CD4-positive, alpha-beta memory T cell (primary cell): Measurements from ENCODE around the gene SLC35F1. TPM values are rescaled to one million over a fixed set of nuclear protein-coding genes. Genes with fewer than 3 reads are reported as not detected.
"Not testable (repeated sequence)": the region's sequence is repeated elsewhere in the genome, so short reads cannot be mapped to it uniquely, and the experiment has no call there.

ENCODE experiments used
- CTCF ChIA-PET: fragments of 350-600 bp; sonication (Branson Sonifier 250); formaldehyde crosslinking; loops from one replicate; lab custom pipeline; 2021; ENCODE audit warnings: inconsistent platforms; ENCODE audit not compliant: partially characterized antibody; lab: Charles Lee
- POLR2A ChIA-PET: fragments of 350-600 bp; sonication (Branson Sonifier 250); formaldehyde crosslinking; loops from one replicate; lab custom pipeline; 2021; ENCODE audit not compliant: partially characterized antibody; lab: Charles Lee
- DNase-seq, 5 donors: peaks; one replicate each; pipeline versions ENCODE4 v3.0.0 to v3.0.0-alpha.2; 2020 to 2022; ENCODE audit warnings: mixed read lengths in 1 of 5
- H3K27ac ChIP-seq: one replicate; pipeline ENCODE4 v1.7.0; 2013; ENCODE audit warnings: low read depth, low read length
- H3K27me3 ChIP-seq: 2 replicates; pipeline ENCODE4 v1.7.0; 2013; ENCODE audit warnings: mild to moderate bottlenecking, low read length, moderate library complexity; ENCODE audit not compliant: insufficient read depth
- H3K36me3 ChIP-seq: 2 replicates; pipeline ENCODE4 v1.7.0; 2013; ENCODE audit warnings: mild to moderate bottlenecking, low read length, moderate library complexity; ENCODE audit not compliant: insufficient read depth
- H3K4me1 ChIP-seq: 2 replicates; pipeline ENCODE4 v1.7.0; 2013; ENCODE audit warnings: mild to moderate bottlenecking, low read length, moderate library complexity; ENCODE audit not compliant: insufficient read depth
- H3K4me3 ChIP-seq, 2 donors: one replicate each; pipeline ENCODE4 v1.7.0; 2013; ENCODE audit warnings: low read length in 2 of 2, mild to moderate bottlenecking in 1 of 2
- H3K9me3 ChIP-seq, 2 donors: one replicate each; pipeline ENCODE4 v1.7.0; 2013; ENCODE audit warnings: low read length in 2 of 2, control low read depth in 1 of 2; ENCODE audit not compliant: control insufficient read depth in 1 of 2
- H3K27ac Mint-ChIP-seq, 7 donors: one replicate each; pipeline ENCODE4 v1.8.0; 2020 to 2021; ENCODE audit warnings: mixed read lengths in 7 of 7, mild to moderate bottlenecking in 6 of 7, inconsistent platforms in 3 of 7, moderate library complexity in 3 of 7
- H3K27me3 Mint-ChIP-seq, 2 donors: one replicate each; pipeline ENCODE4 v1.8.0; 2020 to 2021; ENCODE audit warnings: mixed read lengths in 2 of 2
- H3K36me3 Mint-ChIP-seq, 2 donors: one replicate each; pipeline ENCODE4 v1.8.0; 2020 to 2021; ENCODE audit warnings: mixed read lengths in 2 of 2, inconsistent platforms in 1 of 2, mild to moderate bottlenecking in 1 of 2
- H3K4me1 Mint-ChIP-seq, 4 donors: one replicate each; pipeline ENCODE4 v1.8.0; 2020 to 2021; ENCODE audit warnings: mixed read lengths in 4 of 4, mild to moderate bottlenecking in 1 of 4
- H3K4me3 Mint-ChIP-seq, 8 donors: one replicate each; pipeline ENCODE4 v1.8.0; 2020 to 2021; ENCODE audit warnings: mixed read lengths in 8 of 8, mild to moderate bottlenecking in 7 of 8, moderate library complexity in 6 of 8, inconsistent platforms in 3 of 8
- H3K9me3 Mint-ChIP-seq, 8 donors: one replicate each; pipeline ENCODE4 v1.8.0; 2020 to 2021; ENCODE audit warnings: mixed read lengths in 8 of 8, mild to moderate bottlenecking in 5 of 8, inconsistent platforms in 3 of 8, moderate library complexity in 1 of 8
- intact Hi-C: fragments of 100-400 bp; cut with micrococcal nuclease; formaldehyde crosslinking; loops from one replicate; pipeline ENCODE4 v1.15.1; 2023
- polyA plus RNA-seq, 2 donors: library from polyadenylated mRNA; unstranded; fragments of 300-500 nt; fragmentation: Illumina TruSeq; gene quantifications; one replicate each; pipeline ENCODE4 v1.2.3, GENCODE V29; 2021
- total RNA-seq, 2 experiments: library from RNA; stranded (reverse); gene quantifications; one replicate each; pipeline ENCODE4 v1.2.3, GENCODE V29; 2021

Gene SLC35F1
- total and polyA plus RNA-seq, 4 experiments from 2014 or later: not detected

- ChIA-PET POLR2A (no interaction called here), CTCF (no interaction called here)
- Mint-ChIP-seq H3K36me3 (no peaks in the 10 kb centered on the region), H3K4me3 (no peak overlapping the region), H3K4me1 (no peaks in the 10 kb centered on the region), H3K27ac (no peak overlapping the region), H3K9me3 (peaks cover 0 to 7% (median 2%) of the 10 kb centered on the region in 8 donors), H3K27me3 (no peaks in the 10 kb centered on the region)
- intact Hi-C loops: no loop called here
- Histone ChIP-seq H3K27me3 (no peaks in the 10 kb centered on the region), H3K9me3 (no peaks in the 10 kb centered on the region), H3K4me3 (no peak overlapping the region), H3K36me3 (no peaks in the 10 kb centered on the region), H3K4me1 (no peaks in the 10 kb centered on the region), H3K27ac (no peak overlapping the region)
- no peak for DNase-seq
Observed at GRCh38 chr6:118029967-118030366, 122.9 kb downstream of the SLC35F1 start.

- H3K27me3 Mint-ChIP-seq, CTCF ChIA-PET, H3K4me1 ChIP-seq, H3K4me1 Mint-ChIP-seq, H3K27me3 ChIP-seq, POLR2A ChIA-PET, H3K27ac ChIP-seq, H3K4me3 ChIP-seq, intact Hi-C loops, H3K4me3 Mint-ChIP-seq, H3K27ac Mint-ChIP-seq, DNase-seq, H3K36me3 ChIP-seq, H3K9me3 ChIP-seq, H3K36me3 Mint-ChIP-seq: not testable (repeated sequence)
- peaks cover 0 to 14% (median 5%) of the 10 kb centered on the region in 8 donors for H3K9me3 Mint-ChIP-seq
Observed at GRCh38 chr6:118037479-118037878, 130.4 kb downstream of the SLC35F1 start.

- CTCF ChIA-PET: no interaction called here
- no peak for DNase-seq
- no peaks in the 10 kb centered on the region for H3K4me1 ChIP-seq
- H3K27ac ChIP-seq: no peak overlapping the region
- peaks cover 6 to 9% of the 10 kb centered on the region in 2 donors for H3K27me3 Mint-ChIP-seq
- no peaks in the 10 kb centered on the region for H3K4me1 Mint-ChIP-seq
- POLR2A ChIA-PET: no interaction called here
- no peak overlapping the region for H3K4me3 ChIP-seq
- H3K36me3 Mint-ChIP-seq: no peaks in the 10 kb centered on the region
- H3K27me3 ChIP-seq: no peaks in the 10 kb centered on the region
- H3K4me3 Mint-ChIP-seq: no peak overlapping the region
- peaks cover 0 to 2% (median 0%) of the 10 kb centered on the region in 8 donors for H3K9me3 Mint-ChIP-seq
- H3K9me3 ChIP-seq: no peaks in the 10 kb centered on the region
- intact Hi-C loops: no loop called here
- no peak overlapping the region for H3K27ac Mint-ChIP-seq
- H3K36me3 ChIP-seq: no peaks in the 10 kb centered on the region
Observed at GRCh38 chr6:118042855-118043254, 135.8 kb downstream of the SLC35F1 start.

GRCh38 chr6:118044275-118044674 is 137.2 kb downstream of the SLC35F1 start:
- Histone ChIP-seq H3K4me3 (no peak overlapping the region), H3K9me3 (no peaks in the 10 kb centered on the region), H3K36me3 (no peaks in the 10 kb centered on the region), H3K4me1 (no peaks in the 10 kb centered on the region), H3K27ac (no peak overlapping the region), H3K27me3 (no peaks in the 10 kb centered on the region)
- Mint-ChIP-seq H3K4me3 (no peak overlapping the region), H3K27ac (no peak overlapping the region), H3K9me3 (peaks cover 0 to 2% (median 0%) of the 10 kb centered on the region in 8 donors), H3K27me3 (peaks cover 6 to 9% of the 10 kb centered on the region in 2 donors), H3K36me3 (no peaks in the 10 kb centered on the region), H3K4me1 (no peaks in the 10 kb centered on the region)
- ChIA-PET POLR2A (no interaction called here), CTCF (no interaction called here)
- intact Hi-C loops: no loop called here
- DNase-seq: no peak

- Histone ChIP-seq H3K36me3 (no peaks in the 10 kb centered on the region), H3K4me3 (no peak overlapping the region), H3K9me3 (no peaks in the 10 kb centered on the region), H3K27me3 (no peaks in the 10 kb centered on the region), H3K4me1 (no peaks in the 10 kb centered on the region), H3K27ac (no peak overlapping the region)
- no peak overlapping the region for H3K4me3 Mint-ChIP-seq
- H3K27ac Mint-ChIP-seq: no peak overlapping the region
- no peak for DNase-seq
- H3K9me3 Mint-ChIP-seq: peaks cover 0 to 2% (median 0%) of the 10 kb centered on the region in 8 donors
- ChIA-PET CTCF (no interaction called here), POLR2A (no interaction called here)
- intact Hi-C loops: no loop called here
- H3K4me1 Mint-ChIP-seq: no peaks in the 10 kb centered on the region
- H3K36me3 Mint-ChIP-seq: no peaks in the 10 kb centered on the region
- H3K27me3 Mint-ChIP-seq: peaks cover 0 to 3% of the 10 kb centered on the region in 2 donors
Observed at GRCh38 chr6:118054082-118054481, 147.0 kb downstream of the SLC35F1 start.

- intact Hi-C loops: no loop called here
- ChIA-PET POLR2A (no interaction called here), CTCF (no interaction called here)
- H3K9me3 Mint-ChIP-seq: peaks cover 0 to 5% (median 0%) of the 10 kb centered on the region in 8 donors
- H3K36me3 Mint-ChIP-seq: no peaks in the 10 kb centered on the region
- H3K27ac Mint-ChIP-seq: no peak overlapping the region
- Histone ChIP-seq H3K27me3 (no peaks in the 10 kb centered on the region), H3K4me3 (no peak overlapping the region), H3K9me3 (no peaks in the 10 kb centered on the region), H3K36me3 (no peaks in the 10 kb centered on the region), H3K4me1 (no peaks in the 10 kb centered on the region), H3K27ac (no peak overlapping the region)
- DNase-seq: no peak
- H3K4me1 Mint-ChIP-seq: no peaks in the 10 kb centered on the region
- no peak overlapping the region for H3K4me3 Mint-ChIP-seq
- peaks cover 2 to 4% of the 10 kb centered on the region in 2 donors for H3K27me3 Mint-ChIP-seq
Observed at GRCh38 chr6:118061666-118062065, 154.6 kb downstream of the SLC35F1 start.

GRCh38 chr6:118080547-118080946 is 173.5 kb downstream of the SLC35F1 start:
- POLR2A ChIA-PET: no interaction called here
- Histone ChIP-seq H3K4me3 (no peak overlapping the region), H3K36me3 (no peaks in the 10 kb centered on the region), H3K9me3 (no peaks in the 10 kb centered on the region), H3K27ac (no peak overlapping the region), H3K4me1 (no peaks in the 10 kb centered on the region), H3K27me3 (no peaks in the 10 kb centered on the region)
- H3K4me1 Mint-ChIP-seq: no peaks in the 10 kb centered on the region
- H3K4me3 Mint-ChIP-seq: no peak overlapping the region
- no peaks in the 10 kb centered on the region for H3K9me3 Mint-ChIP-seq
- no peak overlapping the region for H3K27ac Mint-ChIP-seq
- no peak for DNase-seq
- CTCF ChIA-PET: interaction anchor here (1.1 kb wide), 1 partner anchor 34 kb away, joined by 3 read pairs; no protein-coding TSS in a partner anchor
- H3K36me3 Mint-ChIP-seq: no peaks in the 10 kb centered on the region
- H3K27me3 Mint-ChIP-seq: peaks cover 2 to 7% of the 10 kb centered on the region in 2 donors
- intact Hi-C loops: no loop called here

GRCh38 chr6:118083711-118084110 is 176.6 kb downstream of the SLC35F1 start:
- Histone ChIP-seq H3K36me3 (no peaks in the 10 kb centered on the region), H3K9me3 (no peaks in the 10 kb centered on the region), H3K4me3 (no peak overlapping the region), H3K27me3 (no peaks in the 10 kb centered on the region), H3K4me1 (no peaks in the 10 kb centered on the region), H3K27ac (no peak overlapping the region)
- intact Hi-C loops: no loop called here
- no peaks in the 10 kb centered on the region for H3K9me3 Mint-ChIP-seq
- no peak for DNase-seq
- H3K4me1 Mint-ChIP-seq: no peaks in the 10 kb centered on the region
- CTCF ChIA-PET: no interaction called here
- no peak overlapping the region for H3K4me3 Mint-ChIP-seq
- H3K36me3 Mint-ChIP-seq: no peaks in the 10 kb centered on the region
- POLR2A ChIA-PET: no interaction called here
- no peak overlapping the region for H3K27ac Mint-ChIP-seq
- H3K27me3 Mint-ChIP-seq: peaks cover 2 to 7% of the 10 kb centered on the region in 2 donors
